ENCODE results near the gene SMG1.

GRCh38 chr16:18953547-18953946 lies 27.3 kb upstream of the SMG1 start:
- TF ChIP-seq CTCF (IDR thresholded peaks at IDR 0.05 in 2 of 3, conservative IDR thresholded peaks at IDR 0.05 in 1 of 3; ENCODE audit: control insufficient read depth in 2 of 3, extremely low read depth in 1 of 3, insufficient read depth in 1 of 3, low read depth in 3 of 3, low read length in 3 of 3) (no peak), ZNF274 (IDR thresholded peaks at IDR 0.05; ENCODE audit: insufficient read depth, insufficient read length) (no peak), POLR2A (IDR thresholded peaks at IDR 0.05; ENCODE audit: low read depth, low read length) (no peak), NRF1 (conservative IDR thresholded peaks at IDR 0.05; ENCODE audit: low read depth, low read length) (no peak), BHLHE40 (IDR thresholded peaks at IDR 0.05; ENCODE audit: borderline replicate concordance in 1 of 2, low read depth in 2 of 2, low read length in 1 of 2) (no peak), CEBPB (IDR thresholded peaks at IDR 0.05; ENCODE audit: borderline replicate concordance in 1 of 2, low read depth in 2 of 2, low read length in 2 of 2) (no peak), ZBTB4 (CRISPR knock-in tag; IDR thresholded peaks at IDR 0.05) (no peak), RAD21 (IDR thresholded peaks at IDR 0.05; ENCODE audit: insufficient read depth, low read depth, low read length) (no peak), ATF3 (IDR thresholded peaks at IDR 0.05; ENCODE audit: borderline replicate concordance, extremely low read depth, low read depth, low read length) (no peak), POLR2AphosphoS5 (IDR thresholded peaks at IDR 0.05; ENCODE audit: low read length) (no peak), CBX5 (IDR thresholded peaks at IDR 0.05; ENCODE audit: low read depth) (no peak), BCL3 (IDR thresholded peaks at IDR 0.05; ENCODE audit: borderline replicate concordance, insufficient read depth, low read depth, low read length, poor library complexity, severe bottlenecking) (no peak), MAX (IDR thresholded peaks at IDR 0.05; ENCODE audit: low read depth, low read length) (no peak)

Measured in GM12878 (cell line).